NCI-H774 (cell line): ENCODE data around the gene CNTNAP2.
"Not testable (repeated sequence)": the region's sequence is repeated elsewhere in the genome, so short reads cannot be mapped to it uniquely, and the experiment has no call there.

Experiments used
- DNase-seq: peaks from one replicate; lab custom pipeline; 2025; lab: John Stamatoyannopoulos, UW

The CNTNAP2 gene

GRCh38 chr7:147650991-147651390 lies 1534.4 kb downstream of the CNTNAP2 start:
- no peak for DNase-seq

- no peak for DNase-seq
These were observed 1535.0 kb downstream of the CNTNAP2 start for GRCh38 chr7:147651601-147652000.

- DNase-seq = no peak
These were observed 1536.9 kb downstream of the CNTNAP2 start for GRCh38 chr7:147653456-147653855.

GRCh38 chr7:147658392-147658967 lies 1541.9 kb downstream of the CNTNAP2 start:
- no peak for DNase-seq

GRCh38 chr7:147659036-147659995 lies 1542.7 kb downstream of the CNTNAP2 start:
- DNase-seq = no peak

- no peak for DNase-seq
These were observed 1547.9 kb downstream of the CNTNAP2 start for GRCh38 chr7:147664541-147664940.

- DNase-seq = no peak
These were observed 1554.2 kb downstream of the CNTNAP2 start for GRCh38 chr7:147670759-147671158.

GRCh38 chr7:147674705-147675104 lies 1558.1 kb downstream of the CNTNAP2 start:
- DNase-seq = no peak

GRCh38 chr7:147678943-147679342 lies 1562.3 kb downstream of the CNTNAP2 start:
- no peak for DNase-seq

- no peak for DNase-seq
These were observed 1564.9 kb downstream of the CNTNAP2 start for GRCh38 chr7:147681530-147681929.

GRCh38 chr7:147700702-147701101 lies 1584.1 kb downstream of the CNTNAP2 start:
- DNase-seq = no peak

- no peak for DNase-seq
These were observed 1591.3 kb downstream of the CNTNAP2 start for GRCh38 chr7:147707926-147708325.

- no peak for DNase-seq
These were observed 1592.3 kb downstream of the CNTNAP2 start for GRCh38 chr7:147708871-147709270.

- no peak for DNase-seq
These were observed 1594.8 kb downstream of the CNTNAP2 start for GRCh38 chr7:147711447-147711846.

- no peak for DNase-seq
These were observed 1605.6 kb downstream of the CNTNAP2 start for GRCh38 chr7:147721962-147722830.

GRCh38 chr7:147723536-147723935 lies 1606.9 kb downstream of the CNTNAP2 start:
- DNase-seq = no peak

GRCh38 chr7:147731311-147731710 lies 1614.7 kb downstream of the CNTNAP2 start:
- no peak for DNase-seq

GRCh38 chr7:147737559-147738214 lies 1621.1 kb downstream of the CNTNAP2 start:
- DNase-seq = not testable (repeated sequence)

- no peak for DNase-seq
These were observed 1625.7 kb downstream of the CNTNAP2 start for GRCh38 chr7:147742301-147742700.

GRCh38 chr7:147756300-147756699 lies 1639.7 kb downstream of the CNTNAP2 start:
- DNase-seq = no peak

- DNase-seq = no peak
These were observed 1642.8 kb downstream of the CNTNAP2 start for GRCh38 chr7:147759327-147759943.
